Measurements from ENCODE around the gene MLC1.

Gene MLC1

GRCh38 chr22:50085211-50085972, at the start of gene MLC1:
MLC1 (minus strand) TSS chr22:50085426; CDS start chr22:50084902, 524 bp downstream.
- DNase-seq = no peak

- DNase-seq = no peak
Observed at GRCh38 chr22:50134481-50134880, 49.3 kb upstream of the MLC1 start.

GRCh38 chr22:50131894-50132293, 46.7 kb upstream of the MLC1 start:
- DNase-seq = no peak

GRCh38 chr22:50129121-50129736, 44.0 kb upstream of the MLC1 start:
- DNase-seq = no peak

GRCh38 chr22:50125029-50125428, 39.8 kb upstream of the MLC1 start:
- DNase-seq = no peak

- DNase-seq = no peak
Observed at GRCh38 chr22:50123119-50123518, 37.9 kb upstream of the MLC1 start.

- DNase-seq = no peak
Observed at GRCh38 chr22:50121202-50121740, 36.0 kb upstream of the MLC1 start.

- no peak for DNase-seq
Observed at GRCh38 chr22:50119768-50120251, 34.6 kb upstream of the MLC1 start.

- DNase-seq = no peak
Observed at GRCh38 chr22:50119169-50119767, 34.0 kb upstream of the MLC1 start.

GRCh38 chr22:50118557-50119168, 33.4 kb upstream of the MLC1 start:
- no peak for DNase-seq

- no peak for DNase-seq
Observed at GRCh38 chr22:50118129-50118528, 32.9 kb upstream of the MLC1 start.

- DNase-seq = no peak
Observed at GRCh38 chr22:50117168-50117762, 32.0 kb upstream of the MLC1 start.

GRCh38 chr22:50115693-50116092, 30.5 kb upstream of the MLC1 start:
- no peak for DNase-seq

GRCh38 chr22:50114221-50115021, 29.2 kb upstream of the MLC1 start:
- DNase-seq = no peak

GRCh38 chr22:50112151-50113118, 27.2 kb upstream of the MLC1 start:
- no peak for DNase-seq

- no peak for DNase-seq
Observed at GRCh38 chr22:50111056-50111455, 25.8 kb upstream of the MLC1 start.

GRCh38 chr22:50107529-50107928, 22.3 kb upstream of the MLC1 start:
- no peak for DNase-seq

- no peak for DNase-seq
Observed at GRCh38 chr22:50105208-50106100, 20.2 kb upstream of the MLC1 start.

GRCh38 chr22:50104141-50104544, 18.9 kb upstream of the MLC1 start:
- no peak for DNase-seq

GRCh38 chr22:50102946-50103345, 17.7 kb upstream of the MLC1 start:
- no peak for DNase-seq

Data from NCI-H2029 treated with DMSO at 0.1 percent for 48 hours (cell line).